ENCODE data around the gene GORASP2.

DNA sequence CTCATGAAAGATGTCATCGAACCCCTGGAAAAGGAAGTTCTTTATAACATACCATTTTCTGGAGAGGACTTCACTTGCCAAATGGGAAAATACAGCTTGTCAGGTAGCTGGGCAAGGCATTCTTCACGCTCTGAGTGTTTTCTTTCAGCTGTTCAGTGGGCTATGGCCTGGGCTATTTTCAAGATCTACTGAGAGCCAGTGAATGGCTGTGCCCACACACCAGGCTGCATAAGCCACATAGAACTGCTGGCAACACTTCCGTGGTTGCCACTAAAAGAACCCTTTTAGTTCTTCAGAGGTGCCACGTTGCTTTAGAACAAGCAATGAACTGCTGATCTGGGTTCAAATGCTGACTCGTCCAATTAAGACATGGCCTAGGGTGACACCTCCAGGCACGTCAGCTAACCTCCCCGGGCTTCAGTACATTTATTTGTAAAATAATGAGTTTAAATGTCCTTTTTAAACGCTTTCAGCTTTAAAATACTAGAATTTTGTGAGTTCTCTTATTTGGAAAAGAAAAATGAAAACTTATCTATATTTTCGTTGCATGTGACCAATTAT lies 36.6 kb upstream of the GORASP2 start:
- TF ChIP-seq, protein P1, sequence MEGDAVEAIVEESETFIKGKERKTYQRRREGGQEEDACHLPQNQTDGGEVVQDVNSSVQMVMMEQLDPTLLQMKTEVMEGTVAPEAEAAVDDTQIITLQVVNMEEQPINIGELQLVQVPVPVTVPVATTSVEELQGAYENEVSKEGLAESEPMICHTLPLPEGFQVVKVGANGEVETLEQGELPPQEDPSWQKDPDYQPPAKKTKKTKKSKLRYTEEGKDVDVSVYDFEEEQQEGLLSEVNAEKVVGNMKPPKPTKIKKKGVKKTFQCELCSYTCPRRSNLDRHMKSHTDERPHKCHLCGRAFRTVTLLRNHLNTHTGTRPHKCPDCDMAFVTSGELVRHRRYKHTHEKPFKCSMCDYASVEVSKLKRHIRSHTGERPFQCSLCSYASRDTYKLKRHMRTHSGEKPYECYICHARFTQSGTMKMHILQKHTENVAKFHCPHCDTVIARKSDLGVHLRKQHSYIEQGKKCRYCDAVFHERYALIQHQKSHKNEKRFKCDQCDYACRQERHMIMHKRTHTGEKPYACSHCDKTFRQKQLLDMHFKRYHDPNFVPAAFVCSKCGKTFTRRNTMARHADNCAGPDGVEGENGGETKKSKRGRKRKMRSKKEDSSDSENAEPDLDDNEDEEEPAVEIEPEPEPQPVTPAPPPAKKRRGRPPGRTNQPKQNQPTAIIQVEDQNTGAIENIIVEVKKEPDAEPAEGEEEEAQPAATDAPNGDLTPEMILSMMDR (IDR thresholded peaks at IDR 0.05), result no peak
- TF ChIP-seq POLR2AphosphoS5 (IDR thresholded peaks at IDR 0.05) (no peak), POLR2A (IDR thresholded peaks at IDR 0.05) (no peak)
